Smooth muscle cell (in vitro differentiated cells): ENCODE measurements around the gene RAP1GAP2. TPM values are rescaled to one million over a fixed set of nuclear protein-coding genes. Genes with fewer than 3 reads are reported as not detected.

ENCODE experiments used
- DNase-seq: peaks from one replicate; lab custom pipeline; 2025; ENCODE audit not compliant: unreplicated experiment; lab: John Stamatoyannopoulos, UW
- H2AFZ ChIP-seq: fragments of 200-600 bp; sonication (generic); 2 replicates; pipeline ENCODE4 v1.6.0; 2016; ENCODE audit warnings: antibody characterized with exemption, low read depth, mild to moderate bottlenecking
- H3F3A ChIP-seq: fragments of 200-600 bp; sonication (generic); 2 replicates; pipeline ENCODE4 v1.6.0; 2017; ENCODE audit warnings: antibody characterized with exemption, low read depth
- H3K27ac ChIP-seq: fragments of 200-600 bp; sonication (generic); 2 replicates; pipeline ENCODE4 v1.5.1; 2016; ENCODE audit warnings: low read depth, mild to moderate bottlenecking
- H3K27me3 ChIP-seq: fragments of 200-600 bp; sonication (generic); 2 replicates; pipeline ENCODE4 v1.6.1; 2016; ENCODE audit warnings: low read depth, mild to moderate bottlenecking
- H3K36me3 ChIP-seq: fragments of 200-600 bp; sonication (generic); 2 replicates; pipeline ENCODE4 v1.5.1; 2016; ENCODE audit warnings: low read depth
- H3K4me1 ChIP-seq: fragments of 200-600 bp; sonication (generic); 2 replicates; pipeline ENCODE4 v1.5.1; 2016; ENCODE audit warnings: low read depth
- H3K4me2 ChIP-seq: fragments of 200-600 bp; sonication (generic); 2 replicates; pipeline ENCODE4 v1.6.0; 2016; ENCODE audit warnings: mild to moderate bottlenecking
- H3K4me3 ChIP-seq: fragments of 200-600 bp; sonication (generic); 2 replicates; pipeline ENCODE4 v1.5.1; 2016; ENCODE audit warnings: mild to moderate bottlenecking
- H3K79me2 ChIP-seq: fragments of 200-600 bp; sonication (generic); 2 replicates; pipeline ENCODE4 v1.6.0; 2016; ENCODE audit warnings: low read depth, mild to moderate bottlenecking
- H3K9ac ChIP-seq: fragments of 200-600 bp; sonication (generic); 2 replicates; pipeline ENCODE4 v1.6.0; 2016; ENCODE audit warnings: low read depth
- H3K9me3 ChIP-seq: fragments of 200-600 bp; sonication (generic); replicated peaks from 2 replicates; pipeline ENCODE4 v1.5.1; 2016; ENCODE audit warnings: low read depth
- H4K20me1 ChIP-seq: fragments of 200-600 bp; sonication (generic); 2 replicates; pipeline ENCODE4 v1.6.0; 2016; ENCODE audit warnings: low read depth
- WGBS: methylation state at CpG from one replicate; pipeline ENCODE4 v1.1.7; 2016; ENCODE audit warnings: low lambda C conversion rate; 5-methylcytosine and 5-hydroxymethylcytosine counted together
- polyA plus RNA-seq: library from polyadenylated mRNA; unstranded; fragments of >200 nt; fragmentation: Nextera tagmentation; extraction: Ambion mirVana; gene quantifications from 2 replicates; pipeline ENCODE4 v1.2.1, GENCODE V29; 2016
- total RNA-seq: library from RNA; depleted of rRNA; stranded (reverse); fragments of >200 nt; gene quantifications from 2 replicates; pipeline ENCODE4 v1.2.3, GENCODE V29; 2014
- TF ChIP-seq, protein P1 (sequence below): fragments of 200-600 bp; sonication (generic); IDR thresholded peaks from 2 replicates; pipeline ENCODE4 v1.5.1; 2017; ENCODE audit warnings: borderline replicate concordance, mild to moderate bottlenecking, antibody characterized with exemption; ENCODE audit not compliant: insufficient read depth, poor library complexity, severe bottlenecking

RAP1GAP2 gene
- total and polyA plus RNA-seq, 2 experiments from 2014 or later: 0.31 to 0.99 TPM

DNA sequence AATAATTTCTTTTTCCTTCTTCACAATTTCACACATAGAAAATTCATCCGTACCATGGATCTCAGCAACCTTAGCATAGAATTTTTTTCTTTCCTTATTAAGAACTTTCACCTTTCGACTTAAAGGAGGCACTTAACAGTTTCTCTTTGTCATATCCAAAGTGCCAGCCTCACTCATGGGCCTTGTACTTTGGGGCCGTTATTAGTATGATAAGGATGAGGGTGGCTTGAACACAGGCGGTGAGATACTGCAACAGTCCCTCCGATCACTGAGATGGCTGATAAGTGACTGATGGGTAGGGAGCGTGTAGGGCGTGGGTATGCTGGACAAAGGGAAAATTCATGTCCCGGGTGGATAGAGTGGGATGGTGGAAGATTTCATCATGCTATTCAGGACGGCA lies 181.9 kb downstream of the RAP1GAP2 start:
- TF ChIP-seq, protein P1, sequence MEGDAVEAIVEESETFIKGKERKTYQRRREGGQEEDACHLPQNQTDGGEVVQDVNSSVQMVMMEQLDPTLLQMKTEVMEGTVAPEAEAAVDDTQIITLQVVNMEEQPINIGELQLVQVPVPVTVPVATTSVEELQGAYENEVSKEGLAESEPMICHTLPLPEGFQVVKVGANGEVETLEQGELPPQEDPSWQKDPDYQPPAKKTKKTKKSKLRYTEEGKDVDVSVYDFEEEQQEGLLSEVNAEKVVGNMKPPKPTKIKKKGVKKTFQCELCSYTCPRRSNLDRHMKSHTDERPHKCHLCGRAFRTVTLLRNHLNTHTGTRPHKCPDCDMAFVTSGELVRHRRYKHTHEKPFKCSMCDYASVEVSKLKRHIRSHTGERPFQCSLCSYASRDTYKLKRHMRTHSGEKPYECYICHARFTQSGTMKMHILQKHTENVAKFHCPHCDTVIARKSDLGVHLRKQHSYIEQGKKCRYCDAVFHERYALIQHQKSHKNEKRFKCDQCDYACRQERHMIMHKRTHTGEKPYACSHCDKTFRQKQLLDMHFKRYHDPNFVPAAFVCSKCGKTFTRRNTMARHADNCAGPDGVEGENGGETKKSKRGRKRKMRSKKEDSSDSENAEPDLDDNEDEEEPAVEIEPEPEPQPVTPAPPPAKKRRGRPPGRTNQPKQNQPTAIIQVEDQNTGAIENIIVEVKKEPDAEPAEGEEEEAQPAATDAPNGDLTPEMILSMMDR: no peak
- Histone ChIP-seq H3K27ac (no peak overlapping the region), H3K36me3 (no peaks in the 10 kb centered on the region), H3K4me2 (no peak overlapping the region), H3K9ac (no peak overlapping the region), H3F3A (no peaks in the 10 kb centered on the region), H3K4me1 (no peaks in the 10 kb centered on the region), H3K27me3 (no peaks in the 10 kb centered on the region), H3K4me3 (no peak overlapping the region), H3K79me2 (no peaks in the 10 kb centered on the region), H3K9me3 (no peaks in the 10 kb centered on the region), H2AFZ (no peak overlapping the region), H4K20me1 (no peaks in the 10 kb centered on the region)
- no peak for DNase-seq
- WGBS: 87% methylated on average over 9 of the region's 9 CpGs

DNA sequence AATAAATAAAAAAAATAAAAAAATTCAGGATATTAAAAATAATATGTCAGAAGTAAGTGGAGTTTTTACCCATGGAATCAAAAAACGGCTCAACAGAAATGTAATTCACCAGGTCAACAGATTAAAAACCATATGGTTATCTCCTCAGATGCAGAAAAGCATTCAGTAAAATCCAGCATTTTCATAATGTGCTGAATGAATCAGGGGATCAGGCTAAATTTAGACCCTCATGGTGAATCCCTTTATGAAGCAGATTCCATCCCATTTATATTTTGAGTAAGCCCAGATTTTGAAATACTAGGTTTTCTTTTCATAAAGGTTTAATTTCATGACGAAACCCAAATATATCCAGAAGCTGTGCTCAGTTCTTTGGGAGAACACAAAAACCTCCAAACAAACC lies 182.8 kb downstream of the RAP1GAP2 start:
- no peak overlapping the region for H3K27ac ChIP-seq
- no peak overlapping the region for H2AFZ ChIP-seq
- no peaks in the 10 kb centered on the region for H3K36me3 ChIP-seq
- no peak overlapping the region for H3K4me2 ChIP-seq
- DNase-seq: no peak
- no peaks in the 10 kb centered on the region for H3K9me3 ChIP-seq
- 93% methylated on average over 2 of the region's 2 CpGs for WGBS
- H3K4me3 ChIP-seq: no peak overlapping the region
- no peaks in the 10 kb centered on the region for H3K4me1 ChIP-seq
- TF ChIP-seq, protein P1: no peak
- no peaks in the 10 kb centered on the region for H3F3A ChIP-seq
- no peaks in the 10 kb centered on the region for H3K79me2 ChIP-seq
- no peaks in the 10 kb centered on the region for H4K20me1 ChIP-seq
- H3K9ac ChIP-seq: no peak overlapping the region
- H3K27me3 ChIP-seq: no peaks in the 10 kb centered on the region

DNA sequence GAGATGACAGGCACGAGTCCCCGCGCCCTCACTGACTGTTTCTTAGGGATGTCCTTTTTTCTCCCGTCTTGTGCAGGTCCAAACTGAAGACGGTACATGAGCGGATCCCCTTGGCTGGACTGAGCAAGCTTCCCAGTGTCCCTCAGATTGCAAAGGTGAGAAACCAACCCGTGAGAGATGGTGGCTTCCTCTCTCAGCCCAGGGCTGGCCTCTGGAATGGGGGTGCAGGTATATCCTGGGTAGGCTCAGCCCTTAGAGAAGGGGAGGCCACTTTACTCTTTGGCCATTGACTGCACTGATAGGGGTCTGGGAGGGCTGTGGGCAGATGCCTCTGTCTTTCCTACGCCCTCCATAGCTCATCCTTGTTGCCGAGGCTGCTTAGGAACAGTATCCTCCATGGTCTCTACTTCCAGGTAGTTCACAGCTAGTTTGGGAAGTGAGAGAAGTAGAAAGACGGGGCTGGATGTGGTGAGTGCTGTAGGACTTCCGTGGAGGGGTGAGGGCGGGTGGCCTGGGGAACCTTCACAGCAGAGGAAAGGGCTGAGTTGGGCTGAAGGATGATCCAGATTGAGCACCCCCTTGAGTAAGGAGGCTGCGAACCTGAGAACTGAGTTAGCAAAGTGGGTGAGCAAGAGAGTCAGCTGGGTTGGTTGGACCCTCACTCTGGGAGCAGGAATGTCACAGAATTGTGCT lies 184.1 kb downstream of the RAP1GAP2 start:
- no peaks in the 10 kb centered on the region for H3K79me2 ChIP-seq
- no peaks in the 10 kb centered on the region for H3K36me3 ChIP-seq
- no peak overlapping the region for H3K27ac ChIP-seq
- TF ChIP-seq, protein P1: no peak
- no peak for DNase-seq
- H4K20me1 ChIP-seq: no peaks in the 10 kb centered on the region
- WGBS: 97% methylated on average over 13 of the region's 13 CpGs
- no peak overlapping the region for H2AFZ ChIP-seq
- no peak overlapping the region for H3K9ac ChIP-seq
- H3K4me3 ChIP-seq: no peak overlapping the region
- no peaks in the 10 kb centered on the region for H3K27me3 ChIP-seq
- no peak overlapping the region for H3K4me2 ChIP-seq
- H3K4me1 ChIP-seq: no peaks in the 10 kb centered on the region
- H3F3A ChIP-seq: no peaks in the 10 kb centered on the region
- no peaks in the 10 kb centered on the region for H3K9me3 ChIP-seq

DNA sequence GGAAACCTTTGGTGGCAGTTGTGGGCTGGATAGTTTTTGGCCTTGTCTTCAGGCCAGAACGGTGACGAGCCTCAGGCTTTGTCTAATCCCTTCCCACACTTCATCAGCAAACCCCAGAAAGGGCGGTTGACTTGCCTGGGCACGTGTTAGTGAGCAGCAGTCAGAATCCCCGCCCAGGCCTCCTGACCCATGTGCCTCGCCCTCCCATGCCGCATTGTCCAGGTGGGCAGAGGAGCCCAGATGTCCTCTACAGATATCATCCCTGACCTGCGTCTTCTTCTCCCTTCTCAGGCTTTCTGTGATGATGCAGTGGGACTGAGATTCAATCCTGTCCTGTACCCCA lies 184.6 kb downstream of the RAP1GAP2 start:
- Histone ChIP-seq H3K9me3 (no peaks in the 10 kb centered on the region), H3F3A (no peaks in the 10 kb centered on the region), H3K27me3 (no peaks in the 10 kb centered on the region), H3K4me1 (no peaks in the 10 kb centered on the region), H3K9ac (no peak overlapping the region), H4K20me1 (no peaks in the 10 kb centered on the region), H3K4me2 (no peak overlapping the region), H2AFZ (no peak overlapping the region), H3K4me3 (no peak overlapping the region), H3K27ac (no peak overlapping the region), H3K36me3 (no peaks in the 10 kb centered on the region), H3K79me2 (no peaks in the 10 kb centered on the region)
- no peak for DNase-seq
- TF ChIP-seq, protein P1: no peak
- 73% methylated on average over 8 of the region's 8 CpGs for WGBS
